ENCODE results near the gene OLA1. TPM values are rescaled to one million over a fixed set of nuclear protein-coding genes. Genes with fewer than 3 reads are reported as not detected.

OLA1 gene
- total and polyA plus RNA-seq, 2 donors (not counting 1 experiment from before 2014, with no cell fraction given), result 13.9 to 47.7 TPM

- CTCF ChIA-PET, result no interaction called here
- 100% methylated on average over 2 of the region's 9 CpGs for WGBS (ENCODE audit: insufficient coverage)
- Histone ChIP-seq H3K9me3 (ENCODE audit: control extremely low read depth in 1 of 3, control insufficient read depth in 2 of 3, insufficient read depth in 1 of 3, low read length in 2 of 3) (no peaks in the 10 kb centered on the region), H3K79me2 (ENCODE audit: control insufficient read depth, insufficient read depth, low read length) (no peaks in the 10 kb centered on the region), H2AFZ (ENCODE audit: insufficient read depth, low read depth, low read length, poor library complexity, severe bottlenecking) (no peak overlapping the region), H3K36me3 (replicated peaks in 1 of 2; ENCODE audit: control extremely low read depth in 1 of 2, control insufficient read depth in 1 of 2, extremely low read depth in 1 of 2, insufficient read depth in 2 of 2, low read length in 1 of 2) (peaks cover 0 to 1% of the 10 kb centered on the region in 2 experiments), H3K4me3 (ENCODE audit: control extremely low read depth in 1 of 5, extremely low read depth in 1 of 5, insufficient read depth in 1 of 5, low read depth in 2 of 5, low read length in 4 of 5) (no peak overlapping the region), H3K9ac (ENCODE audit: low read length) (no peak overlapping the region), H3K27ac (ENCODE audit: low read length in 2 of 2) (no peak overlapping the region), H4K20me1 (ENCODE audit: control insufficient read depth, insufficient read depth, low read length, poor library complexity, severe bottlenecking) (no peaks in the 10 kb centered on the region), H3K4me2 (replicated peaks; ENCODE audit: low read depth, low read length, poor library complexity, severe bottlenecking) (no peak overlapping the region), H3K4me1 (ENCODE audit: control insufficient read depth in 2 of 2, insufficient read depth in 2 of 2, low read length in 2 of 2) (no peaks in the 10 kb centered on the region), H3K27me3 (replicated peaks in 1 of 4; ENCODE audit: control extremely low read depth in 1 of 4, control insufficient read depth in 3 of 4, insufficient read depth in 4 of 4, low read length in 3 of 4) (no peaks in the 10 kb centered on the region)
- ATAC-seq (ENCODE audit: low read depth), result no peak
- intact Hi-C loops (cut with micrococcal nuclease), result no loop called here
- Mint-ChIP-seq H3K9me3 (ENCODE audit: insufficient read depth) (no peaks in the 10 kb centered on the region), H3K27ac (no peak overlapping the region), H3K4me3 (no peak overlapping the region), H3K4me1 (peaks cover 1% of the 10 kb centered on the region), H3K27me3 (no peaks in the 10 kb centered on the region)
- DNase-seq, result no peak
- TF ChIP-seq EZH2 (IDR thresholded peaks at IDR 0.05; ENCODE audit: borderline replicate concordance, insufficient read depth, low read depth, low read length, poor library complexity, severe bottlenecking) (no peak), CTCF (IDR thresholded peaks at IDR 0.05) (no peak)
- POLR2A ChIA-PET, result no interaction called here
Observed at GRCh38 chr2:174117951-174118930, 130.1 kb downstream of the OLA1 start.

- no peak for DNase-seq
- ATAC-seq (ENCODE audit: low read depth), result no peak
- no peaks in the 10 kb centered on the region for H4K20me1 ChIP-seq (ENCODE audit: control insufficient read depth, insufficient read depth, low read length, poor library complexity, severe bottlenecking)
- CTCF ChIA-PET, result no interaction called here
- no peaks in the 10 kb centered on the region for H3K4me1 ChIP-seq (ENCODE audit: control insufficient read depth in 2 of 2, insufficient read depth in 2 of 2, low read length in 2 of 2)
- Mint-ChIP-seq H3K9me3 (ENCODE audit: insufficient read depth) (no peaks in the 10 kb centered on the region), H3K27me3 (no peaks in the 10 kb centered on the region), H3K27ac (no peak overlapping the region), H3K4me1 (no peaks in the 10 kb centered on the region), H3K4me3 (no peak overlapping the region)
- POLR2A ChIA-PET, result no interaction called here
- H3K9ac ChIP-seq (ENCODE audit: low read length), result no peak overlapping the region
- WGBS (ENCODE audit: insufficient coverage), result no CpG with 5 or more reads among the region's 2 CpGs
- intact Hi-C loops (cut with micrococcal nuclease), result no loop called here
- H3K4me2 ChIP-seq (replicated peaks; ENCODE audit: low read depth, low read length, poor library complexity, severe bottlenecking), result no peak overlapping the region
- no peak overlapping the region for H3K4me3 ChIP-seq (ENCODE audit: control extremely low read depth in 1 of 5, extremely low read depth in 1 of 5, insufficient read depth in 1 of 5, low read depth in 2 of 5, low read length in 4 of 5)
- no peaks in the 10 kb centered on the region for H3K27me3 ChIP-seq (replicated peaks in 1 of 4; ENCODE audit: control extremely low read depth in 1 of 4, control insufficient read depth in 3 of 4, insufficient read depth in 4 of 4, low read length in 3 of 4)
- H3K79me2 ChIP-seq (ENCODE audit: control insufficient read depth, insufficient read depth, low read length), result no peaks in the 10 kb centered on the region
- TF ChIP-seq EZH2 (IDR thresholded peaks at IDR 0.05; ENCODE audit: borderline replicate concordance, insufficient read depth, low read depth, low read length, poor library complexity, severe bottlenecking) (no peak), CTCF (IDR thresholded peaks at IDR 0.05) (no peak)
- no peak overlapping the region for H3K27ac ChIP-seq (ENCODE audit: low read length in 2 of 2)
- H3K36me3 ChIP-seq (replicated peaks in 1 of 2; ENCODE audit: control extremely low read depth in 1 of 2, control insufficient read depth in 1 of 2, extremely low read depth in 1 of 2, insufficient read depth in 2 of 2, low read length in 1 of 2), result peaks cover 0 to 1% of the 10 kb centered on the region in 2 experiments
- H3K9me3 ChIP-seq (ENCODE audit: control extremely low read depth in 1 of 3, control insufficient read depth in 2 of 3, insufficient read depth in 1 of 3, low read length in 2 of 3), result no peaks in the 10 kb centered on the region
- no peak overlapping the region for H2AFZ ChIP-seq (ENCODE audit: insufficient read depth, low read depth, low read length, poor library complexity, severe bottlenecking)
Observed at GRCh38 chr2:174112073-174112472, 136.3 kb downstream of the OLA1 start.

Data from B cell (primary cell).